Heart right ventricle (tissue), 16 donors: ENCODE measurements around the gene PKD1L1. TPM values are rescaled to one million over a fixed set of nuclear protein-coding genes. Genes with fewer than 3 reads are reported as not detected.

Experiments
- ATAC-seq, 8 donors: fragments of 200-7000 bp; cut with Tn5 transposase; one replicate each; pipeline ENCODE4 v1.9.1; 2020; ENCODE audit warnings: mild to moderate bottlenecking in 8 of 8, moderate library complexity in 8 of 8, moderate number of reproducible peaks in 1 of 8
- DNase-seq, 2 donors: peaks; one replicate each; pipeline ENCODE4 v3.0.0-alpha.2; 2020
- H3K27ac ChIP-seq, 10 donors: fragments of 200-600 bp; sonication (generic) in 2 of 10; one replicate each; pipeline versions ENCODE4 v1.5.0 to v1.8.0; 2020 to 2022; ENCODE audit warnings: mild to moderate bottlenecking in 3 of 10
- H3K27me3 ChIP-seq, 7 donors: fragments of 200-600 bp; one replicate each; pipeline ENCODE4 v1.8.0; 2021 to 2022; ENCODE audit warnings: mild to moderate bottlenecking in 2 of 7
- H3K36me3 ChIP-seq, 9 donors: fragments of 200-600 bp; sonication (generic) in 1 of 9; one replicate each; pipeline versions ENCODE4 v1.5.0 to v1.8.0; 2020 to 2022; ENCODE audit warnings: mild to moderate bottlenecking in 2 of 9
- H3K4me1 ChIP-seq, 9 donors: fragments of 200-600 bp; sonication (generic) in 1 of 9; one replicate each; pipeline versions ENCODE4 v1.5.0 to v1.8.0; 2020 to 2022; ENCODE audit warnings: mild to moderate bottlenecking in 4 of 9
- H3K4me3 ChIP-seq, 10 donors: fragments of 200-600 bp; sonication (generic) in 2 of 10; one replicate each; pipeline versions ENCODE4 v1.5.0 to v1.8.0; 2020 to 2022; ENCODE audit warnings: mild to moderate bottlenecking in 7 of 10, moderate library complexity in 2 of 10
- H3K9me3 ChIP-seq, 11 donors: fragments of 200-600 bp in 10 of 11; sonication (generic) in 2 of 11; one replicate each; pipeline versions ENCODE4 v1.5.0 to v1.8.0; 2013 to 2022; ENCODE audit warnings: mild to moderate bottlenecking in 2 of 11, control low read depth in 1 of 11, moderate library complexity in 1 of 11
- CTCF ChIP-seq, 9 donors: fragments of 200-600 bp; sonication (generic) in 2 of 9; IDR thresholded peaks; one replicate each; pipeline versions ENCODE4 v1.5.0 to v1.8.0; 2021 to 2022; ENCODE audit warnings: antibody characterized with exemption in 9 of 9, mild to moderate bottlenecking in 5 of 9, moderate library complexity in 1 of 9
- WGBS, 2 donors: extraction: QIAGEN DNeasy Blood & Tissue Kit; methylation state at CpG; one replicate each; pipeline ENCODE4 v1.1.7; 2013; ENCODE audit warnings: inconsistent platforms in 1 of 2; 5-methylcytosine and 5-hydroxymethylcytosine counted together
- intact Hi-C, 10 donors: fragments of 100-400 bp; cut with DNase I; formaldehyde crosslinking; loops; one replicate each; pipeline versions ENCODE4 v1.11.1 to v1.14.2; 2022
- polyA plus RNA-seq, 2 donors: library from polyadenylated mRNA; stranded (reverse); fragments of 200-250 nt; gene quantifications; one replicate each; pipeline ENCODE4 v1.2.3, GENCODE V29; 2013
- total RNA-seq, 10 donors: library from RNA; stranded (reverse); fragmentation: NEBNext Ultra II Directional in 3 of 10; extraction: Animal tissue kit (Norgen Biotek cat#: 25700) in 3 of 10; gene quantifications; one replicate each; pipeline versions ENCODE4 v1.2.1 to v1.2.4, GENCODE V29; 2021 to 2023
- donor health status: Arrhythmogenic right ventricular cardiomyopathy.
- donor health status: ischemic (EF 13 %, LVEDD 7.1; RV severe dilation, severe dysfunction).
- donor health status: healthy with polysubstance abuse.
- donor health status: DM: no; HTN: yes; CAD: no.
- donor health status: DM: no; HTN: no; CAD: no.
- donor health status: ischemic (EF 25% LVEDD 6.9; RV normal size, moderate dysfunction).
- donor health status: ischemic (EF 25% LVEDD 5.7; RV mildly dilated, moderate dysfunction).
- donor health status: healthy.
- donor health status: DM: yes; HTN: yes; CAD: no.
- donor health status: Ischemic cardiomyopathy.
- donor health status: ischemic (EF 35%, LVEDD 5.7; RV mildly dilated, moderate dysfunction).
- donor health status: nonischemic (EF 11% LVEDD 7.7; RV severe dilation, severe dysfunction).
- donor health status: DM: yes; HTN: yes; CAD: no.
- donor health status: PGD.
- donor health status: ischemic (EF 29% LVEDD 5.4; RV normal size, mild dysfunction).
- donor health status: nonischemic (EF 23%, LVEDD 6.1; RV moderate dilation, normal function).

PKD1L1 gene
- total and polyA plus RNA-seq, 12 donors = 1.5 to 4.7 (median 2.4) TPM

GRCh38 chr7:47817917-47818316 lies 130.3 kb downstream of the PKD1L1 start:
- no peak overlapping the region for H3K4me3 ChIP-seq
- H3K36me3 ChIP-seq = peaks cover 0 to 10% (median 0%) of the 10 kb centered on the region in 9 donors
- H3K27ac ChIP-seq = no peak overlapping the region
- H3K9me3 ChIP-seq = no peaks in the 10 kb centered on the region
- TF ChIP-seq CTCF (IDR thresholded peaks at IDR 0.05) = no peak
- peaks cover 0 to 26% (median 21%) of the 10 kb centered on the region in 9 donors for H3K4me1 ChIP-seq
- ATAC-seq (no peak), DNase-seq (no peak)
- no peaks in the 10 kb centered on the region for H3K27me3 ChIP-seq
- WGBS, 2 donors = 97 to 98% methylated on average over 3 of the region's 3 CpGs
- intact Hi-C loops = loop anchor here (2.0 to 10.0 kb wide), 9 partner anchors 233 to 551 kb away; partner anchors contain the start of gene TNS3 (in 2 of the 10)

DNA sequence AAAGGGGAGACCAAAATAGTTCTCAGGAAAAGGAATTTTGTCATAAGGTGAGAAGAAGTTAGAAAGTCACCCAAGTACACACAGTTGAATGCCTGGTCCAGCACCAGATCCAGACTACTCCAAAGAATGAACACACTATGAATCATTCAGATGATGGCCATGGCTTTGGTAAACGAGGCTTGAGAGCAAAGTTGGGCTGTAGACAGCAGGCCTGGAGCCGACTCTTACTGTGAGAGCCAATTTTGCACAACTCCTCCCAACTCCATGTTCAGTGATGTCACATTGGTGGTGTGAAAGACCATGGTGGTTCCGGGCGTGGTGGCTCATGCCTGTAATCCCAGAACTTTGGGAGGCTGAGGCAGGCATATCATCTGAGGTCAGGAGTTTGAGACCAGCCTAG lies 131.6 kb downstream of the PKD1L1 start:
- TF ChIP-seq CTCF (IDR thresholded peaks at IDR 0.05) = no peak
- H3K27me3 ChIP-seq = no peaks in the 10 kb centered on the region
- ATAC-seq = peak in 3 of 8 donors; percentile 31 to 63 (median 40)
- no peak overlapping the region for H3K27ac ChIP-seq
- no peak for DNase-seq
- peaks cover 0 to 10% (median 0%) of the 10 kb centered on the region in 9 donors for H3K36me3 ChIP-seq
- H3K9me3 ChIP-seq = no peaks in the 10 kb centered on the region
- no peak overlapping the region for H3K4me3 ChIP-seq
- 80 to 85% methylated on average over 4 of the region's 4 CpGs for WGBS, 2 donors
- peaks cover 0 to 32% (median 21%) of the 10 kb centered on the region in 9 donors for H3K4me1 ChIP-seq
- intact Hi-C loops = loop anchor here (5.0 to 10.0 kb wide), 7 partner anchors 232 to 549 kb away; partner anchors contain the start of gene TNS3 (in 2 of the 10)

- H3K27me3 ChIP-seq = no peaks in the 10 kb centered on the region
- no peak for ATAC-seq
- TF ChIP-seq CTCF (IDR thresholded peaks at IDR 0.05) = no peak
- peaks cover 0 to 12% (median 0%) of the 10 kb centered on the region in 9 donors for H3K36me3 ChIP-seq
- no peaks in the 10 kb centered on the region for H3K9me3 ChIP-seq
- H3K27ac ChIP-seq = no peak overlapping the region
- peaks cover 0 to 32% (median 21%) of the 10 kb centered on the region in 9 donors for H3K4me1 ChIP-seq
- intact Hi-C loops = loop anchor here (5.0 to 10.0 kb wide), 7 partner anchors 231 to 549 kb away; partner anchors contain the start of gene TNS3 (in 2 of the 10)
- DNase-seq = no peak
- WGBS, 2 donors = 94% methylated on average over 9 of the region's 9 CpGs
- H3K4me3 ChIP-seq = no peak overlapping the region
Observed at GRCh38 chr7:47815867-47816266, 132.4 kb downstream of the PKD1L1 start.

DNA sequence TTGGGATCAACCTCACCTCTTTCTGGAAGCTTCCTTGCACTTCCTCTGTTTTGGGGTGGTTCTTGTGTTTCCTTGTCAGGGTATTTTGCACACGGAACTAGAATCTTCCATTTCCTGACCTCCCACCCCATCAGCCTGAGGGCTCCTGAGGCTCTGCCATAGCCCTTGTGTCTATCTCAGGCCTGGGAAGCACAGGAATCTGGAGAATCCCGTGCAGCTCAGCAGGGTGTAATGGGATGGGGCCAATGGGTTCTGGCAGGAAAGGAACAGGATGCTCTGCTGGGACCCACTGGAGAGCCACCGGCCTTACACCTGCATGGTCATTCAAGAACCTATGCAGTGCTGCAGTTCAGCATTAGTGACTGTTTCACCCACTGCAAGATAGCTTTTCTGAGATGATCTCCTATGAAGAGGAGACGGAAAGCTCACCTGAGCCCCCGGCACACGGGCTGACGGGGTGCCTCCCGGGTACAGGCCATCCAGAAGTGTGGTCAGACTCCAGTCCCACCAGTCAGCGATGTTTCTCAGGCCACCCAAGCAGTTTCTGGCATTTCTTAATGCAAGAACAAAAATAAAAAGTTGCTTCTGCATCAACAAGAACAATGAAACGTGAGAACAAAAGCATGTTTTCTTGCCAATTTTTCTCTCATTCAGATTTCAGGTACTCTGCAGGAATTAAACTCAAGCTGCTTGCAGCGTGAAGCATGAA lies 133.2 kb downstream of the PKD1L1 start:
- no peak for ATAC-seq
- 66 to 70% methylated on average over 11 of the region's 11 CpGs for WGBS, 2 donors
- Histone ChIP-seq H3K27me3 (no peaks in the 10 kb centered on the region), H3K4me1 (peaks cover 0 to 32% (median 21%) of the 10 kb centered on the region in 9 donors), H3K9me3 (no peaks in the 10 kb centered on the region), H3K4me3 (no peak overlapping the region), H3K27ac (no peak overlapping the region), H3K36me3 (peaks cover 0 to 16% (median 0%) of the 10 kb centered on the region in 9 donors)
- TF ChIP-seq CTCF (IDR thresholded peaks at IDR 0.05) = no peak
- no peak for DNase-seq
- intact Hi-C loops = loop anchor here (5.0 to 10.0 kb wide), 7 partner anchors 230 to 548 kb away; partner anchors contain the start of gene TNS3 (in 2 of the 10)
